Ishikawa (cell line): ENCODE data around the gene KCNMB2.

Experiments used
- CEBPB ChIP-seq: IDR thresholded peaks from 2 replicates; pipeline ENCODE4 v1.6.1; 2012
- CREB1 ChIP-seq: IDR thresholded peaks from 2 replicates; pipeline ENCODE4 v1.6.1; 2012; ENCODE audit warnings: low read depth
- EGR1 ChIP-seq: IDR thresholded peaks from 2 replicates; pipeline ENCODE4 v1.6.1; 2012
- EP300 ChIP-seq: IDR thresholded peaks from 2 replicates; pipeline ENCODE4 v1.6.1; 2012; ENCODE audit warnings: borderline replicate concordance
- FOXM1 ChIP-seq: IDR thresholded peaks from 2 replicates; pipeline ENCODE4 v1.6.1; 2012; ENCODE audit warnings: low read depth, borderline replicate concordance
- MAX ChIP-seq: IDR thresholded peaks from 2 replicates; pipeline ENCODE4 v1.6.1; 2012
- NFIC ChIP-seq: IDR thresholded peaks from 2 replicates; pipeline ENCODE4 v1.6.1; 2012
- RAD21 ChIP-seq: IDR thresholded peaks from 2 replicates; pipeline ENCODE4 v1.6.1; 2012; ENCODE audit warnings: low read depth
- REST ChIP-seq: IDR thresholded peaks from 2 replicates; pipeline ENCODE4 v1.6.1; 2012; ENCODE audit warnings: low read depth, mild to moderate bottlenecking
- TAF1 ChIP-seq: IDR thresholded peaks from 2 replicates; pipeline ENCODE4 v1.6.1; 2012; ENCODE audit warnings: low read depth, mild to moderate bottlenecking
- TCF12 ChIP-seq: IDR thresholded peaks from 2 replicates; pipeline ENCODE4 v1.6.1; 2012; ENCODE audit warnings: low read depth
- TEAD4 ChIP-seq: IDR thresholded peaks from 2 replicates; pipeline ENCODE4 v1.6.1; 2012
- USF1 ChIP-seq: IDR thresholded peaks from 2 replicates; pipeline ENCODE4 v1.6.1; 2012
- YY1 ChIP-seq: IDR thresholded peaks from 2 replicates; pipeline ENCODE4 v1.6.1; 2012; ENCODE audit warnings: low read depth
- ZBTB7A ChIP-seq: IDR thresholded peaks from 2 replicates; pipeline ENCODE4 v1.6.1; 2012; ENCODE audit warnings: low read depth

KCNMB2 gene

GRCh38 chr3:178735032-178735674, 198.9 kb downstream of the KCNMB2 start:
- no peak for TF ChIP-seq TAF1
- no peak for TF ChIP-seq CREB1
- TF ChIP-seq USF1 = no peak
- TF ChIP-seq ZBTB7A = no peak
- no peak for TF ChIP-seq CEBPB
- TF ChIP-seq TCF12 = no peak
- no peak for TF ChIP-seq EGR1
- TF ChIP-seq FOXM1 = no peak
- no peak for TF ChIP-seq YY1
- no peak for TF ChIP-seq EP300
- TF ChIP-seq RAD21 = no peak
- TF ChIP-seq REST = no peak
- no peak for TF ChIP-seq MAX
- no peak for TF ChIP-seq NFIC
- no peak for TF ChIP-seq TEAD4

GRCh38 chr3:178736300-178736699, 200.1 kb downstream of the KCNMB2 start:
- TF ChIP-seq TEAD4 (no peak), USF1 (no peak), EGR1 (0 out of 2 replicates have a peak, but pooled peaks have one; percentile 45)

GRCh38 chr3:178739720-178740119, 203.5 kb downstream of the KCNMB2 start:
- TF ChIP-seq FOXM1 (no peak), RAD21 (no peak), TCF12 (no peak), EP300 (no peak), NFIC (no peak), CREB1 (no peak), REST (no peak), MAX (no peak), TEAD4 (no peak), ZBTB7A (no peak)

- TF ChIP-seq FOXM1 (no peak), USF1 (no peak), CEBPB (no peak), REST (no peak), EGR1 (no peak), CREB1 (no peak), TEAD4 (no peak), EP300 (no peak), YY1 (no peak), TCF12 (no peak), NFIC (no peak), TAF1 (no peak), ZBTB7A (no peak), MAX (no peak), RAD21 (no peak)
Observed at GRCh38 chr3:178741020-178741419, 204.8 kb downstream of the KCNMB2 start.
